PC-9 (cell line): Measurements from ENCODE around the gene YLPM1.

Experiments used
- CTCF ChIP-seq: fragments of 200-600 bp; sonication (generic); conservative IDR thresholded peaks from 2 replicates; pipeline ENCODE4 v1.6.1; 2017; ENCODE audit warnings: mixed run types, antibody characterized with exemption, mild to moderate bottlenecking, moderate library complexity
- EZH2 ChIP-seq: fragments of 200-600 bp; sonication (generic); IDR thresholded peaks from 2 replicates; pipeline ENCODE4 v1.8.0; 2017; ENCODE audit warnings: antibody characterized with exemption, low read depth

DNA sequence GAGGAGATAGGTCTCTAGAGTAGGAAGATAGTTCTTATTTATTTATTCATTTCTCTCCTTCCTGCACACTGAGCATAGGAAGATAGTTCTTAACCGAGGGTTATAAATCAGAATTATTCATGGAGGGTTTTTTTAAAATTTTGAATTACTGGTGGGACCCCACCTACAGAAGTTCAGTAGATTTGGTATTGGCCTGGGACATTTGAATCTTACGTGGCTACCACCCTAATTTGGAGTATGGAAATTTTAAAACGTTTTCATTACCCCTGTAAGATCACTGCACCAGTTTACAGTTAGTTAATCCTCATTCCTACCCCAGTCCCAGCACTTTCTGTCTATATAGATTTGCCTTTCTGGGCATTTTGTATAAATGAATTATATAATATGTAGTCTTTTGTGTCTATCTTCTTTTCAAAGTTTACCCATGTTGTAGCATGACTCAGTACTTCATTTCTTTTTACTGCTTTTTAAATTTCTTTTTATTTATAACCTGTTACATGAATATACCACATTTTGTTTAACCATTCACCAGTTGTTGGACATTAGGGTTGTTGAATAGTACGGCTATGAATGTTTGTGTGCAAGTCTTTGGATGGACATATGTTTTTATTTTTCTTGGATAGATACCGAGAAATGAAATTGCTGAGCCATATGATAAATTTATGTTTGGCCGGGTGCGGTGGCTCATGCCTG is 44.9 kb downstream of the YLPM1 start:
- TF ChIP-seq EZH2 (no peak), CTCF (no peak)
